Transverse colon (tissue), 1 donor: Measurements from ENCODE around the gene CPM.

ENCODE experiments used
- EP300 ChIP-seq: sonication (generic); formaldehyde crosslinking; IDR thresholded peaks from one replicate; pipeline ENCODE4 v1.6.1; 2017; ENCODE audit warnings: antibody characterized with exemption, low read depth
- POLR2A ChIP-seq: fragments of 450-650 bp; IDR thresholded peaks from one replicate; pipeline ENCODE4 v1.6.1; 2016; ENCODE audit warnings: antibody characterized with exemption, mild to moderate bottlenecking, moderate library complexity

DNA sequence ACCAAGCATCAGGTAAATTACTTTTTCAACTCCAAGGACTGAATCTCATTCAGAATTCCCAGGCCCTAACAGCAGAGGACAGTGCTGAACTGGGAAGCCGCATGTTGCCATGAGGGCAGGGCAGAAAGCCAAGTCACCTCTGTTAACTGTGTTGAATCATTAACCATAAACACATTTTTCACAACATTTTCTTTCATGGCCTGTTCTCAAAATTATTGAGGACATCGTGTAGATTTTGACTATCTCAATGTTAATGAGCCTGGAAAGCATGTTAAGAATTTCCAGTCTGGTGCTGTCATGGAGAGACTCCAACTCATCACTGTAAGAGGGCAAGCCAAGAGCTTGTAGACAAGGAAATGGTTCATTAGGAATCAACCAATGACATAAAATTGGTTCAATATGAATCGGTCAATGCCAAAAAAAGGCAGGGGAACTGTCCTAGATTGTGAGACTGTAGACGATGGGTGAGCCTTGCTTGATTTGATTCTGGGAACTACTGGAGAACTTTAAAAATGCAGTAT lies 33.7 kb downstream of the CPM start:
- no peak for TF ChIP-seq EP300
- TF ChIP-seq POLR2A, result no peak
